ENCODE results near the gene TMC7. TPM values are rescaled to one million over a fixed set of nuclear protein-coding genes. Genes with fewer than 3 reads are reported as not detected.

The TMC7 gene
- total RNA-seq, 1 experiment from 2014 or later, result 0.82 TPM

DNA sequence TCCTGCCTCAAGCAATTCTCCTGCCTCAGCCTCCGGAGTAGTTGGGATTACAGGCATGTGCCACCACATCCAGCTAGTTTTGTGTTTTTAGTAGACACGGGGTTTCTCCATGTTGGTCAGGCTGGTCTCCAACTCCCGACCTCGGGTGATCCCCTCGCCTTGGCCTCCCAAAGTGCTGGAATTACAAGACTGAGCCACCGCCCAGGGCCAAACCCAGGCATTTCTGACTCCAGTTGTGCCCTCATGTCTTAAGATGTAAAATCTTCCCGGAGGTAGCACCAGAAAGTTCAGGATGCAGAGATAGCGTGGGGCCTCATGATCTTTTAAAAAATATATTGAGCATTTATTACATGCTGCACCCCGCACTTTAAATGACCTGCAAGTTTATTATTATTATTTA is 44.7 kb upstream of the TMC7 start:
- Histone ChIP-seq H3K9me3 (ENCODE audit: low read depth, low read length, poor library complexity, severe bottlenecking) (no peaks in the 10 kb centered on the region), H3K4me3 (ENCODE audit: low read depth, low read length, poor library complexity, severe bottlenecking) (no peak overlapping the region), H3K36me3 (ENCODE audit: insufficient read depth, low read length, poor library complexity, severe bottlenecking) (no peaks in the 10 kb centered on the region), H3K27me3 (replicated peaks; ENCODE audit: insufficient read depth, low read depth, low read length, poor library complexity) (no peaks in the 10 kb centered on the region), H3K4me1 (ENCODE audit: insufficient read depth, low read length, poor library complexity, severe bottlenecking) (no peaks in the 10 kb centered on the region), H3K27ac (ENCODE audit: low read depth, low read length, poor library complexity, severe bottlenecking) (no peak overlapping the region)
- TF ChIP-seq, protein P1, sequence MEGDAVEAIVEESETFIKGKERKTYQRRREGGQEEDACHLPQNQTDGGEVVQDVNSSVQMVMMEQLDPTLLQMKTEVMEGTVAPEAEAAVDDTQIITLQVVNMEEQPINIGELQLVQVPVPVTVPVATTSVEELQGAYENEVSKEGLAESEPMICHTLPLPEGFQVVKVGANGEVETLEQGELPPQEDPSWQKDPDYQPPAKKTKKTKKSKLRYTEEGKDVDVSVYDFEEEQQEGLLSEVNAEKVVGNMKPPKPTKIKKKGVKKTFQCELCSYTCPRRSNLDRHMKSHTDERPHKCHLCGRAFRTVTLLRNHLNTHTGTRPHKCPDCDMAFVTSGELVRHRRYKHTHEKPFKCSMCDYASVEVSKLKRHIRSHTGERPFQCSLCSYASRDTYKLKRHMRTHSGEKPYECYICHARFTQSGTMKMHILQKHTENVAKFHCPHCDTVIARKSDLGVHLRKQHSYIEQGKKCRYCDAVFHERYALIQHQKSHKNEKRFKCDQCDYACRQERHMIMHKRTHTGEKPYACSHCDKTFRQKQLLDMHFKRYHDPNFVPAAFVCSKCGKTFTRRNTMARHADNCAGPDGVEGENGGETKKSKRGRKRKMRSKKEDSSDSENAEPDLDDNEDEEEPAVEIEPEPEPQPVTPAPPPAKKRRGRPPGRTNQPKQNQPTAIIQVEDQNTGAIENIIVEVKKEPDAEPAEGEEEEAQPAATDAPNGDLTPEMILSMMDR (conservative IDR thresholded peaks at IDR 0.05; ENCODE audit: low read depth, low read length), result no peak
- TF ChIP-seq EZH2 (IDR thresholded peaks at IDR 0.05; ENCODE audit: borderline replicate concordance, low read depth, low read length, poor library complexity, severe bottlenecking), result no peak
- no peak for DNase-seq (ENCODE audit: low spot score)
- no TSS peak for BruUV-seq (replicated peaks)
- POLR2A ChIA-PET (ENCODE audit: low non-redundant PET), result no interaction called here
- intact Hi-C loops (cut with micrococcal nuclease; ENCODE audit: unreplicated experiment), result no loop called here
- CTCF ChIA-PET, result no interaction called here

DNA sequence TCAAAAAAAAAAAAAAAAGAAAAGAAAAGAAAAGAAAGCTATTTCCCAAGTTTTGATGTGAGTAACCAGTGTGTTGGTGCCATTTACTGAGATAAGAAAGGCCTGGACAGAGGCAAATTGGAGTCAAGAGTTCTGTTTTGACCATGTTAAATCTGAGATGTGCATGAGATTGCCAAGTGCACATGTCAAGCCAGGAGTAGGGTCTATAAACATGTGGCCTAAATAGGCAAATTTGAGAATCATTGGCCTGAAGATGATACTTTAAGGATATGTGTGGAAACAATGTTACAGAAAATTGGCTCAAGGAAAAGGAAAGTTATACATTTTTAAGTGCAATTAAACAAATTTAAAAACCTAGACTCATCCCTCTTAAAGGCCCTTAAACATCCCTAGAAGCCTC is 42.3 kb upstream of the TMC7 start:
- Histone ChIP-seq H3K36me3 (ENCODE audit: insufficient read depth, low read length, poor library complexity, severe bottlenecking) (no peaks in the 10 kb centered on the region), H3K27ac (ENCODE audit: low read depth, low read length, poor library complexity, severe bottlenecking) (no peak overlapping the region), H3K27me3 (replicated peaks; ENCODE audit: insufficient read depth, low read depth, low read length, poor library complexity) (no peaks in the 10 kb centered on the region), H3K4me1 (ENCODE audit: insufficient read depth, low read length, poor library complexity, severe bottlenecking) (no peaks in the 10 kb centered on the region), H3K9me3 (ENCODE audit: low read depth, low read length, poor library complexity, severe bottlenecking) (no peaks in the 10 kb centered on the region), H3K4me3 (ENCODE audit: low read depth, low read length, poor library complexity, severe bottlenecking) (no peak overlapping the region)
- no TSS peak for BruUV-seq (replicated peaks)
- no peak for TF ChIP-seq EZH2 (IDR thresholded peaks at IDR 0.05; ENCODE audit: borderline replicate concordance, low read depth, low read length, poor library complexity, severe bottlenecking)
- TF ChIP-seq, protein P1 (conservative IDR thresholded peaks at IDR 0.05; ENCODE audit: low read depth, low read length), result no peak
- POLR2A ChIA-PET (ENCODE audit: low non-redundant PET), result interaction anchor here (0.7 kb wide), 1 partner anchor 770 kb away, joined by 5 read pairs; no protein-coding TSS in a partner anchor
- DNase-seq (ENCODE audit: low spot score), result no peak
- CTCF ChIA-PET, result no interaction called here
- intact Hi-C loops (cut with micrococcal nuclease; ENCODE audit: unreplicated experiment), result no loop called here

DNA sequence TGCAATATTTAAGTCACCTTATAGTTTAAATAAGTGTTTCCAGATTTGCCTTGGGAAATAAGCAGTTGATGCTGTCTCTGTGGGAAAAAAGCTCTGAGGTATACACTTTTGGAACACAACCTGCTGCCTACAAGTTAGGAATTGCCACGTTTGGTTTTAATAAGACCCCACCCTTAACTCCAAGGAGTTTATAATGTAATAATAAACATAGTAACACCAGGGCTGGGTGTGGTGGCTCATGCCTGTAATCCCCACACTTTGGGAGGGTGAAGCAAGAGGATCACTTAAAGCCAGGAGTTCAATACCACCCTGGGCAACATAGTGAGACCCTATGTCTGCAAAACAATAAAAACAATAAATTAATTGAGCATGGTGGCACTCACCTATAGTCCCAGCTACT is 41.7 kb upstream of the TMC7 start:
- intact Hi-C loops (cut with micrococcal nuclease; ENCODE audit: unreplicated experiment), result no loop called here
- DNase-seq (ENCODE audit: low spot score), result no peak
- Histone ChIP-seq H3K4me3 (ENCODE audit: low read depth, low read length, poor library complexity, severe bottlenecking) (no peak overlapping the region), H3K36me3 (ENCODE audit: insufficient read depth, low read length, poor library complexity, severe bottlenecking) (no peaks in the 10 kb centered on the region), H3K27ac (ENCODE audit: low read depth, low read length, poor library complexity, severe bottlenecking) (no peak overlapping the region), H3K27me3 (replicated peaks; ENCODE audit: insufficient read depth, low read depth, low read length, poor library complexity) (no peaks in the 10 kb centered on the region), H3K4me1 (ENCODE audit: insufficient read depth, low read length, poor library complexity, severe bottlenecking) (no peaks in the 10 kb centered on the region), H3K9me3 (ENCODE audit: low read depth, low read length, poor library complexity, severe bottlenecking) (no peaks in the 10 kb centered on the region)
- ChIA-PET CTCF (no interaction called here), POLR2A (ENCODE audit: low non-redundant PET) (no interaction called here)
- no TSS peak for BruUV-seq (replicated peaks)
- TF ChIP-seq EZH2 (IDR thresholded peaks at IDR 0.05; ENCODE audit: borderline replicate concordance, low read depth, low read length, poor library complexity, severe bottlenecking), result no peak
- TF ChIP-seq, protein P1 (conservative IDR thresholded peaks at IDR 0.05; ENCODE audit: low read depth, low read length), result no peak

All from A673 (cell line).